Jurkat, Clone E6-1 (cell line): ENCODE data around the gene PLS3.

Experiments used
- DNase-seq: peaks from one replicate; pipeline ENCODE4 v3.0.0-alpha.2; 2011; ENCODE audit warnings: low read depth, low spot score
- H3K4me3 ChIP-seq: 2 replicates; pipeline ENCODE4 v1.5.1; 2011; ENCODE audit warnings: mild to moderate bottlenecking, low read length, control low read depth, moderate library complexity

PLS3 gene

DNA sequence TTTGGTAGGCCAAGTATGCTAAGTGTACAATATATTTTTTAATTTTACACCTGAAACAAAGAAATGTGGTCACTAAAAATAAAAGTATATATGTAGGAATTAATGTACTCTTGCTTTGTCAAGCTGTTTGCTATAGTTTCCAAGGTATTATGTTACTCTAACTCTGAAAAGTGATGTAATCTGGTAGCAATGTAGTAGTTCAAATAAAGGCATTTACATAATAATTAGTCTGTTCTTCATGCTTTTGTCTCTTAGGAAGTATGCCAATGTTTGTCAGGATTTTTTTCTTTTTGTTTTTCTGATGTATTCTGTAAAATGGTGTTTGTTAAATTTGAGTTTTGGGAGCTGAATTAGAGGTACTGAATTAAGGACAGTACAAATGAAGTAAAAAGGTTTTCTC is 89.5 kb downstream of the PLS3 start:
- no peak for DNase-seq
- no peak overlapping the region for H3K4me3 ChIP-seq

- no peak overlapping the region for H3K4me3 ChIP-seq
- DNase-seq, result peak; percentile 2
These were observed 89.9 kb downstream of the PLS3 start for GRCh38 chrX:115650916-115651315.

DNA sequence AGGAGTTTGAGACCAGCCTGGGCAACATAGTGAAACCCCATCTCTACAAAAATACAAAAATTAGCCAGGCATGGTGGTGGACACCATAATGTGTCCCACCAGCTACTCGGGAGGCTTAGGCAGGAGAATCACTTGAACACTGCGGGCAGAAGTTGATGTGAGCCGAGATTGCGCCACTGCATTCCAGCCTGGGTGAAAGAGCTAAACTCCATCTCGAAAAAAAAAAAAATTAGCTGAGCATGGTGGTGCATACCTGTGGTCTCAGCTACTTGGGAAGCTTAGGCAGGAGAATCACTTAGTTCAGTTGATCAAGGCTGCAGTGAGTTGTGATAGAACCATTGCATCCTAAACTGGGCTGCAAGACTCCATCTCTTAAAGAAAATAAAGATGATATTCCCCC is 91.2 kb downstream of the PLS3 start:
- no peak for DNase-seq

DNA sequence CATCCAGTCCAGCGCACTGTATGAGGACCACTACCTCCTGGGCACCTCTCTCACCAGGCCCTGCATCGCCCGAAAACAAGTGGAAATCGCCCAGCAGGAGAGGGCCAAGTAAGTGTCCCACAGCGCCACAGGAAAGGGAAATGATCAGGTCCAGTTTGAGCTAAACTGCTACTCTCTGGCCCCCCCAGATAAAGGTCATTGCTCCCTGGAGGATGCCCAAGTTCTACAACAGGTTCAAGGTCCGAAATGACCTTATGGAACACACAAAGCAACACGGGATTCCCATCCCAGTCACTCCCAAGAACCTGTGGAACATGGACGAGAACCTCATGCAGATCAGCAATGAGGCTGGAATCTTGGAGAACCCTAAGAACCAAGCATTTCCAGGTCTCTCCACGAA is 104.1 kb downstream of the PLS3 start:
- DNase-seq, result no peak

More for the DNA sequence above, 91.2 kb downstream of the PLS3 start:
- no peak overlapping the region for H3K4me3 ChIP-seq

GRCh38 chrX:115679460-115679859 is 118.5 kb downstream of the PLS3 start:
- DNase-seq, result peak; percentile 0
- H3K4me3 ChIP-seq, result no peak overlapping the region

More for the DNA sequence above, 104.1 kb downstream of the PLS3 start:
- no peak overlapping the region for H3K4me3 ChIP-seq

GRCh38 chrX:115687595-115687994 is 126.6 kb downstream of the PLS3 start:
- H3K4me3 ChIP-seq, result no peak overlapping the region
- DNase-seq, result no peak

DNA sequence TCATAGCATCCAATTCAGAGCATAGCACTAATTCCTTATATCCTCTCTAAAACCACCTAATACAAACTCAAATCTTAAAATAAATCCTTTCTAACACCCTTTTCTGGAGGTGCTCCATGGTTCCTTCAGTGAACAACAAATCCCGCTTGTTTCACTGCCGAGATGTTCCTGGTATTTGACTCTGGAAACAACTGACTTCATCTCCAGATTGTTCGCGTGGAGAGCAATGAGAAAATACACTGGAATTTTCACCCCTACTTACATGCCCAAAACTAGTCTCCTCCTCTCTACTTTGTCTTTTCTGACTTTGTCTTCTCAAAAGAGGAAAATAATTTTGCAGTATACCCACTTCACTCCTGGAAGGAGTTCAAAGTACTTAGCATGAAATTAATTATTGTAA is 129.0 kb downstream of the PLS3 start:
- DNase-seq, result no peak
- no peak overlapping the region for H3K4me3 ChIP-seq

DNA sequence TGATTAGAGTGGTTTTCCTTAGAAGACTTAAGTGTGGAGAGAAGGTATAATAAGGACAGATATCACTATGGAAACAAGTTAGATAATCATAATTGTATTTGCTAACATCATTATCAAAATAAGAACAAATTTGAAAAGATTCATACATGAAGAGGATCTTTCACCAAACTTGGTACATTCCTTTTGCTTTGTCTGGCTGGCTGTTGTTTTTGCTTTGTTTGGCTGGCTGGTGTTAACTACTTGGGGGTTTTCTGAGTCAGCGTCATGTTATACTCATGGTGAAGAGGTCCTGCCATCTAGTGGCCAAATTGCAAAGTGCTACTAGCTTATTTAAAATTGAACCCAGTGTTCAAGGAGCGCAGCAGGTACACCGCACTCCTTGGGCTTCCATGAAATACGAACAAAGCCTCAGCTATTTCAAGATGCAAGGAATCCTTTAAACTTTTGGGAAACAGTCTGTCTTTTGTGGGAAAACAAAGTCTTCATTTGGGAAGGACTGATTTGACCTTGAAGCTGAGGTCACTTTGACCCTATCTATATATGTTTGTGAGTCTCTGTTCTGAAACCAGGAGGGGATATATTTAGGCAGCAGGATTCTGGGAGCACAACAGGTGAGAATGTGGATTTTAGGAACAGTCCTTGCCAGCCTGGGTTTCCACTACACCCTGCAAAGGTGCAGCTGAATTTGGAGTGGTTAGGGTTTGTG is 129.7 kb downstream of the PLS3 start:
- DNase-seq, result peak; percentile 44
- no peak overlapping the region for H3K4me3 ChIP-seq

GRCh38 chrX:115693476-115693875 is 132.5 kb downstream of the PLS3 start:
- H3K4me3 ChIP-seq, result no peak overlapping the region
- DNase-seq, result no peak

- DNase-seq, result no peak
- no peak overlapping the region for H3K4me3 ChIP-seq
These were observed 133.1 kb downstream of the PLS3 start for GRCh38 chrX:115694028-115694427.

DNA sequence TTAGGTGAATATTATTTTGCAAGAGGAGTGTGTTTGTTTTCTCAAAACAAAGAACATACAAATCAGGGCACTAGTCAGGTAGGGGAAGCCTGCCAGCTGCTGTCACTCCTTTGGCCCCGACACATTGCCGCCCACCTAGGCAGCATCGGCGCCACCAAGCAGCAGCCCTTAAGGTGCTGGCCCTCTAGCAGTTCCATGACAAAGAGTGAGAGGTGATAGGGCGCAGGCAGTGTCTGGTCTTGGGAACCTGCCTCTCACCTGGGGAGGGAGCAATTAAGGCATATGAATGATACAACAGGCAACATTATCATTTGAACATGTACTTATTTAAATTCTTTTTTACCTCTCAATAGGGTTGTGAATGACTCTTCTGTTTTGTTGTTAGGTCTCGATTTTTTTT is 135.1 kb downstream of the PLS3 start:
- DNase-seq, result no peak
- no peak overlapping the region for H3K4me3 ChIP-seq

- H3K4me3 ChIP-seq, result no peak overlapping the region
- DNase-seq, result no peak
These were observed 136.0 kb downstream of the PLS3 start for GRCh38 chrX:115696939-115697338.

DNA sequence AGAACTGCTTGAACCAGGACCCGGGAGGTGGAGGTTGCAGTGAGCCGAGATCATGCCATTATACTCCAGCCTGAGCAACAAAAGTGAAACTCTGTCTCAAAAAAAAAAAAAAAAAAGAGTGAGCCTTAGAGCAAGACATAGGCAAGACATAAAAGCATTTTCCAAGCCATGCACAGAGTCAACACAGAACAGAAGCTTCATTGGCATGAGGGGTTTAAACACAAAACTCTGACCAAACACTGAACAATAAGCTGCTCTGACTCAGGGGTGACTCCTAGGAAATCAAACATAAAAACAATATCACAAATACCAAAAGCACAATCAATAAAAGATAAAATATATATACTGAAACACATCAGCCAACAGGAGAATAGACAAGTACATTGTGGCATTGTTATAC is 136.8 kb downstream of the PLS3 start:
- no peak for DNase-seq
- H3K4me3 ChIP-seq, result no peak overlapping the region
